ENCODE results near the gene PRKCA. TPM values are rescaled to one million over a fixed set of nuclear protein-coding genes. Genes with fewer than 3 reads are reported as not detected.
"Not testable (repeated sequence)": the region's sequence is repeated elsewhere in the genome, so short reads cannot be mapped to it uniquely, and the experiment has no call there.

The PRKCA gene
- total RNA-seq, 1 donor from 2014 or later, result 3.9 TPM

GRCh38 chr17:66489576-66489975 is 187.2 kb downstream of the PRKCA start:
- not testable (repeated sequence) for DNase-seq

- no peak for DNase-seq
Observed at GRCh38 chr17:66491213-66491612, 188.8 kb downstream of the PRKCA start.

DNA sequence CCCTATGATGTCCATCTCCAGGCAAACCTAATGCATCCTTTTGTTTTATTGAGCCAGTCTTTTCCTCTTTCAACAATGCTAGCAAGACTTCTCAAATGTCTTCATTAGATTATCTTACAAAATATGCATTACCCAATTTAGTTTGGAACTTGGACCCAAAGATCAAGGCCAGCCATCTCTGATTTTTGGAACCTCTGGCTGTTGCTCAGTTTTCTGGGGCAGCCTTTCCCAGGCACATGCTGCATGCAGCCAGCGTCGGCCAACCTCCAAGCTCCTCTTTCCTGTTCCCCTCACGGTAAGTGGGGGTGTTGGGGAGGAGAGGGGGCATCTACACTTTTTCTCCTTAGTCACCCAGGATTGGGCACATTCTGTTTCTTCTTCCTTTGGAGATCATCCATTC is 189.3 kb downstream of the PRKCA start:
- no peak for DNase-seq

GRCh38 chr17:66492080-66492479 is 189.7 kb downstream of the PRKCA start:
- no peak for DNase-seq

DNA sequence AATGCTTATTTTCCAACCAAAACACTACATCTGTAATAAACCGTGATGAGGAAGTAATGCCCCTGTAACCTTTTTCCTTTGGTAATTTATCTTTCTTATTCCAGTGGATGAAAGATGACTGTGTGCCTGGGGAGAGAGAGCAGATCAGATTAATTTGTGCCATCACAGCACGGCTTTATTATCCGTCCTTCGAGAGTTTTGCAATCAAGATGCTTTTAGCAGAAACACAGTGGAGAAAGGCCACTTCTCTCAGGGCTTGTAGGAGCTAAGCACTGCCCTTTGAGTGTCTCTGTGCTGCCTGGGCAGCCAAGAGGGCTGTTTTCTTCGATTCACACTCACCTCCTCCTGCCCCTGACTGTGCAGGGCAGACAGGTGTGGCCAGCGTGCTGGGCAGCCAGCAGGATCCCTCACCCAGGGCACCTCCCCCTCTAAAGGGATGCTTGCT is 190.2 kb downstream of the PRKCA start:
- no peak for DNase-seq

GRCh38 chr17:66493283-66494019 is 191.0 kb downstream of the PRKCA start:
- no peak for DNase-seq

DNA sequence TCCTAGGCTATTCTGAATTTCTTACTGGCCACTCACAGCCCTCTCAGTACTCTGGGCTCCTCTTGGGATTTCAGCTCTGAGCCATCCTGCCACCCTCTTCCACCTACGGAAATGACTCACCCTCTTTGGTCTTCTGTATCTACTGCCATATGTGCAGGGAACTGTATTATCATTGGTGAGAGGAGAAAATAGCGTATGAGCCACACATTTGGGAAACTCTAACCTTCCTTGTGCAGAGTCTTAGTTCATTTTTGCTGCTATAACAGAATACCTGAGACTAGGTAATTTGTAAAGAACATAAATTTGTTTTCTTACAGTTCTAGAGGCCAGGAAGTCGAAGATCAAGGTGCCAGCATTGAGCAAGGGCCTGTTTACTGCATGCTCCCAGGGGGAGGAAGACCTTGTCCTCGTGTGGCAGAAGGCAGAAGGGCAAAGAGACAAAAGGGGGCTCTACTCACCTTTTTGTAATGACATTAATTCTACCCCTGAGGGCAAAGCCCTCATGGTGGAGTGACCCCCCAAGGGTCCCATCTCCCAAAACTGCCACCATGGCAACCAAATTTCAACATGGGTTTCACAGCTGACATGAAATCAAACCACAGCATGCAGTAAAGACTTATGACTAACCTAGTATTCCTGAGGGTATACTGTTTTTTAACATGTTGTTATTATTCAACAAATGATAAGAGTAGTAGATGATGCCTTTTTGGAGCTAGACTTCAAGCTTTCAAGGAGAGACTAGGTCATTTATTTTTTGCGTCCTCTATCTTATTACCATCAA is 191.8 kb downstream of the PRKCA start:
- no peak for DNase-seq

DNA sequence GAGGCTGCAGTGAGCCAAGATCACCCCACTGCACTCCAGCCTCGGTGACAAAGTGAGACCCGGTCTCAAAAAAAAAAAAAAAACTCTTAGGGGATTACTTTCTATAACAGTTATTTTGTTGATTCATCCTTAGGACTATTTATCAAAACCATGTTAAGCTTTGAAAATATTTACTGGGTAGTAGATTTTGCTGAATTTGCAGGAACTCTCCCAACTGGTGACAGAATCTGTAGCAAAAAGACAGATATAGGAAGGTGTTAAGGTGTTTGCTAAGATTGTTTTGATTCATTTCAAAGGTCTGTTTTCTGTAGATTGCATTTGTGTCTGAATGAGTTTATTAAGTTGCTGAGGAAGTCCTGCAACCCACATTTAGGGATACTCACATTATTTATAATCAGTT is 192.6 kb downstream of the PRKCA start:
- DNase-seq, result no peak

GRCh38 chr17:66496306-66496705 is 193.9 kb downstream of the PRKCA start:
- peak; percentile 71 for DNase-seq

- DNase-seq, result no peak
Observed at GRCh38 chr17:66498580-66498979, 196.2 kb downstream of the PRKCA start.

DNA sequence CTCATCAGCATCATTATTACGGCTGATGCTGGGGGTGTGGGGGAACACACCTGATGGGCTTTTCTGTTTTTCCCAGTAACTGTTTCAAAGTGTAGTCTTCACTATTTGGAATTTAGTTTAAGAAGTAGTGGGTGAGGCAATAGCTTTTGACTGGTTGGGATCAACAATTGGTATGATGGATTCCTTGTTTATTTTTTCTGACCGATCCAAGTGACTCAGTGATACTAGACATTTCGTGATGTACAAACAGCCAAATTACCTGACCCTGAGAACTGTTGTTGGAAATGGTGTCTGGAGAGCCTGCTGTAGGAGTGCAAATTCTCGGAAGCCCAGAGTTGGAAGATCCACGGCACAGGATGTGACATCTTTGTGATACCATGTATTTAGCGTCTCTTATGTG is 204.2 kb downstream of the PRKCA start:
- DNase-seq, result no peak

DNA sequence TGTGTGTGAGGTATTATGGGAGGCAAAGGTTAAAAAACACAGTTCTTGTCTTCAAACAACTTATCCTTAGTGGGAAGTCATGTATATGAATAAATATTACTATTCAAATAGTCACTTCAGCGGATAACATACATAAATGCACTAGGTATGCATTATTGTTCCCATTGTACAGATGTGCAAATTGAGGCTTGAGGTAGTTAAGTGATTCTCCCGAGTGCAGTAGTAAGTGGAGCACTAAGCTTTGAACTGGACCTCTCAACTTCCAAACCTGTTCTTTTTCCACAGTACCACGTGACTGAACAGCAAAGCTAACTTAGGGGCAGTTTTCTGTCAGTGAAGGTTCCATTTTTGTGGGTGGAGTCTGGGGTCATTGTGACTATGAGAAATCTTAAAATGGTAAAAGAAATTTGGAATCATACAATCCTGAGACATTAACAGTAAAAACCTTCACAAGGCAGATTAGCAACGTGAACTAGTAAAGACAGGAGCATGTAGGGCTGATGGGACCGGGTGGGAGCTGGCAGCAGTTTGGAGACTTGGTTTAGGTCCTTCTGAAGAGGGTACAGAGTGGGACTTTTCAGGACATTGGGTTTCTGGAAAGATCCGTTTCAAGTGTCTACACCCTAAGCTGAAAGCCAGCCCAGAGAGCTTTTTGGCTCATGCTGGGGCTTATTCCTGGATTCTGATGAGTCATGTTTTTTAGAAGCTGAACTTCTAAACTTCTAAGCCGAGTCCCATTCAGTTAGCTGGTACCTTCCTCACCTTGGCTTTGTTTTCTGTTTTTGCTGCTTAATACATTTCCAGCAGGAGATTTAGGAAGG is 204.9 kb downstream of the PRKCA start:
- DNase-seq, result no peak

GRCh38 chr17:66507982-66508760 is 205.8 kb downstream of the PRKCA start:
- no peak for DNase-seq

DNA sequence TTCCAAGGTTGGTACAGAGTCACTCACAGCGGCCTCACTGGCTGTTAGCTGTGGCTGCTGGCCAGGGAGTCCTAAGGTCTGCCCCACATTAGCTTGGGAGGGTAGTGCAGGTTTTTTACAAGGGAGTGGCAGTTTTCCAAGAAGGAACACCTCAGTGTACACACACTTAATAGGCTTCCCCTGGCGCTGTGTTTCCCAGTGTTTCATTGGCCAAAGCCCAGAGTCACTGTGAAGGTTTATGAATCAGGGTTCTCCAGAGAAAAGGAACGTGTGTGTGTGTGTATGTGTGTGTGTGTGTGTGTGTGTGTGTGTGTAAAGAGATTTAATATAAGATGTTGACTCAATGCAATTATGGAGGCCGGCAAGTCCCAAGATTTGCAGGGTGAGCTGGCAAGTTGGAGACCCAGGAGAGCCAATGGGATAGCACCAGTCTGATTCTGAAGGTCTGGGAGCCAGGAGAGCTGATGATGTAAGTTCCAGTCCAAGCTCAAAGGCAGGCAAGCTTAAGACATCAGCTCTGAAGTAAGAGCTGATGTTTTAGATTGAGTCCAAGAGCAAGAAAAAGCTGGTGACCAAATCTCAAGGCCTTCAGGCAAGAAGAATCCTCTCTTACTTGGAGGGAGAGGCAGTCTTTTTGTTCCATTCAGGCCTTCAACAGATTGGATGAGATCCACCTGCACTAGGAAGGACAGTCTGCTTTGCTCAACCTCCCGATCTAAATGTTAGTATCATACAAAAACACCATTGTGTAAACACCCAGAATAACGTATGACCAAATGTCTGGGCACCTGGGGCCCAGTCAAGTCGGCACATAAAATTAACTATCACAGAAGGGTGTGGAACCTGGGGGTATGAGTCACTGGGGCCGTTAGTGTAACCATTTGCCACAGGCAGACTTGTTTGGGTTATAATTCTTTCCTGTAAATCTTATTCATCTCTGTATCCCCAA is 206.8 kb downstream of the PRKCA start:
- DNase-seq, result no peak

- no peak for DNase-seq
Observed at GRCh38 chr17:66509926-66510325, 207.5 kb downstream of the PRKCA start.

- DNase-seq, result no peak
Observed at GRCh38 chr17:66511135-66511534, 208.7 kb downstream of the PRKCA start.

DNA sequence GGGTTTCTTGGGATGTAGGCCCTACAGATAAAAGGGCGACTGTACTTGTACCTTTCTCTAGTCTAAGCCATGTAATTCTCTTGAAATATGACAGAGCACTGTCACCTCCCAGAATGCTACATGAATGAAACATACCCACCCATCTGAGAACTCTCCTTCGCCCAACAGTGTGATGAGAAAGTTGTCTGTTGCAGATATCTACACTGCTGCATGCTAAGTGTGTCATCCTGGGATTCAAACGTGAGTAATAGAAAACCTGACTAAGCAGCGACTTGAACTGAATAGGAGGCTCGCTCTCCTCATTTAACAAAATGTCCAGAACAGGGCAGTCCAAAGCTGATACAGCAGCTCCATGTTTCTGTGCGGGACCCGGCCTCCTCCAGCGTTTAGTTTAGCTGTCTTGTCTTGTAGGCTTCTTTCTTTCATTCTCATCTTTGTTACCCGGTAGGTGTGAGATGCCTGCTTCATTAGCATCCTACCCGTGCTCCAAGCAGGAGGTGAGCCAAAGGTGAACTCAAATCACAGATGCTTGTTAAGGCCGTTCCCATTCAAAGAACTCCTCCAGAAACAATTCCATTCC is 211.9 kb downstream of the PRKCA start:
- no peak for DNase-seq

- no peak for DNase-seq
Observed at GRCh38 chr17:66515974-66516373, 213.6 kb downstream of the PRKCA start.

DNA sequence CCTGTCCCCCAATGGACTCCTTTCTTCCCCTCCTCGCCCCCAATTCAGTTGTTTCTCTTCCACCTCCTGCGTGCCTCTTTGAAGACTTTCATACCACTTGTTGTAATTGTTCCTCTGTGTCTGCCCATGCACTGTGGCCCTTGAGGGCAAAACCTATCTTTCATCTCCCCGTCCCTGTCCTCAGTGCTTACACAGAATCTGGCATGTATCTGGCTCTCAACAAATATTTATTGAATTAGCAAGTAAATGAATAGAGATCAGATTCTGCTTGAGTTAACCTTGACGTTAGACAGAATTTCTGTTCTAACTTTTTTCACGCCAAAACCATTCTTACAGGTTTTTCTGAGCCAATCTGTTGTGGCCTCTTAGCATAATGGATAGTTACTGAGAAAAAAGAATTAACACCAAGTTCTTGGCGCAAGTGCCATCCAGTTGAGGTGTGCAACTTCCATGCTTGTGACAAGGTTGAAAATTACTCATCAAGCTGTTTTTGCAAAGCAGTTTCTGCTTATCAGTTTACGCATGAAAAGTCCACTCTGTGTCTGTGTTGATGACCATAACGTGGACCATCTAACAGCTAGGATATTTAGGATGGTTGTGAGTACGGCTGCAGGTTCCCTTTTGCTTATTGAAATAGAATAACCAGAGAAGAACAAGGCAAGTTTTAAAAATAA is 215.1 kb downstream of the PRKCA start:
- DNase-seq, result no peak

GRCh38 chr17:66518108-66518507 is 215.7 kb downstream of the PRKCA start:
- no peak for DNase-seq

Data from skin of body (tissue), 2 donors.